ENCODE measurements around the gene RAPGEF4.
"Not testable (repeated sequence)": the region's sequence is repeated elsewhere in the genome, so short reads cannot be mapped to it uniquely, and the experiment has no call there.

RAPGEF4 gene

DNA sequence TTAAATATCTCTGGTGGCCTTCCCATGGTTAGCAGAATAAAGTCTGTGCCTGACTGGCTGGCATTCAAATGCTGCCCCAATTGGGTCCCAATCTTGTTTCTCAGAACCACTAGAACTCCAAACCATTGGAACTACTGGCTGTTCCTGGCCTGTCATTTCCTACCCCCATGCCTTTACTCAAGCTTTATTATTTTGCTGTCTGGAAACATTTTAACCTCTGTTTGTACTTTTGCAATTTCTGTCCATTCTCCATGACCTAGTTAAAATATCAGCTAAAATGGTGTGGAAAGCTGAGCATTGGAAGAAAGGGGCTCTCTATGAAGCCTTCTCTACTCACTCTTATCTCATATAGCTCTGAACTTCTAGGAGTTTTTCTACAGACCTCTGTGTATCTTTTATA is 38.7 kb downstream of the RAPGEF4 start:
- no peak for DNase-seq (ENCODE audit: low read depth in 2 of 2)

DNA sequence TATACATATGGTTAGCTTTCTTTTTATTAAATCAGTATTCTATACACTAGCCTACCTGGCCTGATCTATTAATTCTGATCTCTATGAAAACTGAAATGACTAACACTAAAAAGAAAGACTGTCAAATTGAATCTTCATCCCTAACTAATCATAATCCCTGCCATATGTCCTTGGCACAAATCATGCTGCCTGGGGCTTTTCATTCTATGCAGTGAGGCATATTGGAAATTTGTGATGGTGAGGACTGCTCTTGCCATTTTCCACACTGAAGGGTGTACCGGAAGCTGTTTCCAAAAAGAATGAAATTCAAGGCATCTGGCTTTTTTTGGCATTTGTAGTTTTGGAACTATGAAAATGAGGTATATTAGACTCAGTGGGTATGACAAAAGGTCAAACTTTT is 39.7 kb downstream of the RAPGEF4 start:
- no peak for DNase-seq (ENCODE audit: low read depth in 2 of 2)

DNA sequence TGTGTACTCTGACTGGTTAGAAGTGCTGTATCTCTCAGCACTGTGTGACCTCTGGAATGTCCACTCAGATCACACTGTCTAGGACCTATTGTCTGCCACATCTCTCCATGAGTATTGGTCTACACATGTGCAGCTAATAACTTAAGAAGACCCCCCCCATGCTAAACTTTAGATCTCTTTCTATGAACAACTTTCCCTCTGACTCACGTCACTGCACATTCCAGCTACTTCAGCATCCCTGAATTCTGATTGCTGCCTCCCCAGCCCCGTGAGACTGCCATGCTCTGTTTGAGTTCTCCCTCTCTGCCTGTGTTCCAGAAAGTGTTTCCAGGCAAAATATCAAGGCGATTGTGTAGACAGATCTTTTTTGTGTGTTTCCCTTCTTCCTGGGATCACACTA is 41.8 kb downstream of the RAPGEF4 start:
- DNase-seq (ENCODE audit: low read depth in 2 of 2), result no peak

DNA sequence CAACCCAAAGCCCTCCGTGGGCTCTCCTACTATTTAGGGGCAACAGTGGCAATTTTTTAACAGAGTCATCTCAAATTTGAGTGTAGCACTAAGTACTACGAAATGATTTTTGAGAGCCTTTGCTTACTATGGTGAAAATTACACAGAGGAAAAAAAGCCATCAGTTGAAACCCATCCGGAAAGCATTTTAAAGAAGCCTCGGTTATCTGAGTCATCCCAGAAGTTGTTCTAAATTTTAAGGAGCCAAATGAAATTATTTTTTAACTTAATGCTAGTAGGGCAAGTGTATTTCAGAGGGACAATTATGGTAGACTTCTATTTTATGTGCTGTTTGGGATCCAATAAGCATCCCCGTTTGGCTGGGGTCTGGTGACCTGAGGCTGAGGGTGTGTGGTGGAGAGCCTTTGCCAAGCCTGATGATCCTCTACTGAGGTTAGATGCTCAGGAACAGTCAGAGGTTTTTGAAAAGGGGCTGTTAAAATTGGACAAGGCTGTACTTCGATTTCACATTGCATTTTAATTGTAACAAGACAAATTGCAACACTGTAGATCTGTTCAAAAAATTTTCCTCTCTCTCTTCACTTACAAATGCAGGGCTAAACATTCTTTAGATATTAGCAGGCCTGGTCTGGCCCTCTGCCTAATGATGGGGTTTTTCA is 47.0 kb downstream of the RAPGEF4 start:
- DNase-seq (ENCODE audit: low read depth in 2 of 2), result no peak

DNA sequence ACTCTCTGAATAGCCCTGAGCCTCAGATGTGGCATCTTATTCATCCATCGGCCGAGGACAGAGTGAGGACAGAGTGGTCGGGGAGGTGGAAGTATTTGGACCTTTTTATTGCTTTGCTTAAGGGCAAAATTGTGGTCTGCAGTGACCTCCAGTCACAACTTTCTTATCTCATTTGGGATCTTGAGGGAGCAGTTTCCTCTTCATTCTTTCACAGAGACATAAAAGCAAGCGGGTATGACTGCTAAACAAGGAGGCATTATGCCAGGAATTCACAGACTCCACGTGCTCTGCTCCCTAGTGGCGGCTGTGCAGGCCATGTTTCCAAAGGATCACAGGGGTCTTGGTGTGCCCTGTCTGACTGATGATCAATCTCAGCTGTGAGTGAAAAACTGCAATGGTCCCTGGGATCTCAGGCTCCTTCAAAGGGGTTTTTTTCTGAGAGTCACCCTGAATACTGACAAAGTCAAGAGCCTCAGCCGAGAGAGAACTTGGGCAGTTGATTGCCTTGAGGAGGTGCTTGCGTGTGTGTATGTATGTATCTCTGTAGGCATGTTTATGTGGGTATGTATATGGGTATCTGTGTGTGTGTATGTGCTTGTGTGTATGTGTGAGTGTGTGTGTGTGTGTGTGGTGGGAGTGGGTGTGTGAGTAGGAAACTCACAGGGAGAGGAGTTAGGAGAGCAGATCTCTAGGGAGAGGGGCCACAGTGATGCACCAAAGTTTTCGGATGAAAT is 47.7 kb downstream of the RAPGEF4 start:
- no peak for DNase-seq (ENCODE audit: low read depth in 2 of 2)

DNA sequence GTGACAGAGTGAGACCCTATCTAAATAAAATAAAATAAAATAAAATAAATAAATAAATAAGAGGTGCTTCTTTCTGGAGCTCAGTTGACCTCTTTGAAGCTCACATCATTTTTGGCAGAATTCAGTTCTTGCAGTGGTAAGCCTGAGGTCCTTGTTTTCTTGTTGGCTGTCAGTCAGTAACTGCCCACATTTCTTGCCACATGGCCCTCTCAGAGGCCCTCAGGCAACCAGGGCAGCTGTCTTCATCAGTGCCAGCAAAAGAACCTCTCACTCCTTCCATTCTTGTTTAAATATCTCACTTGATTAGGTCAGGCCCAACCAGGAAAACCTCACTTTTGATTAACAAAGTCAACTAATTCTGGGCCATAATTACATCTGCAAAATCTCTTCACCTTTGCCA is 53.2 kb downstream of the RAPGEF4 start:
- DNase-seq (ENCODE audit: low read depth in 2 of 2), result no peak

DNA sequence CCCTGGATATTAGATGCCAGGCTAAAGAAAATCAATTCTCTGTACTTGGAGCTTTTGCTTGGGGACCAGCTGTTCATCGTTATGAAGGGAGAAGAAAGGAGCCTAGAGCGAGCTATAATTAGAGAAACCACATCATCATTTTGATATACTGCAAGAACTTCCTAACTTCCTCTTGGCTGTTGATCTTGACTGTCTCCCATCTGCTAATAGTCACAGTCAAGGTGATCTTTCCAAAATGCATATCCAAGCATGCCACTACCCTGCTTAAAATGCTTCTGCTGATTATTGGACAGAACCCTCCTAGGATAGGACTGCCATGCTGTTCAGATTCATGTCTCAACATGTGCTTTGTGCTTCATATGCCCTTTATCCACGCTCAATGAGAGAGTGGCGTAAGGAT is 54.8 kb downstream of the RAPGEF4 start:
- DNase-seq (ENCODE audit: low read depth in 2 of 2), result no peak

DNA sequence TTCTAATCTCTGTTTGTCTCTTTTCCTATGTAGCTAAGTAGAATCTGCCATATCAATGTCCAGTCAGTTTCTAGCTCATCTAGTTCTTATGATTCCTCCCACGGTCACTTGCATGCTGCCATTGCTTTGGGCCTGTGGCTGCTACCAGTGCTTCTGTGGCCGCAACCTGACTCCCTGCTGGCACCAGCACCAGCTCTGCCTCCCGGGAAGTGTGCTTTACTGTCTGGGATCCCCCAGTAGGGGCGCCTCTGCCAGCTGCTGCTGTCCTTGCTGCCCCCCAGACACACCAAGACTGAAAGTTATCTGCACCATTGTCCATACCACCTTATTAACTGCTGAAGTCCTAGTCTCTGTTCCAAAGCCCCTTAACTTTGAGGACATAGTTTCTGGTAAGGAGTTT is 56.3 kb downstream of the RAPGEF4 start:
- no peak for DNase-seq (ENCODE audit: low read depth in 2 of 2)

DNA sequence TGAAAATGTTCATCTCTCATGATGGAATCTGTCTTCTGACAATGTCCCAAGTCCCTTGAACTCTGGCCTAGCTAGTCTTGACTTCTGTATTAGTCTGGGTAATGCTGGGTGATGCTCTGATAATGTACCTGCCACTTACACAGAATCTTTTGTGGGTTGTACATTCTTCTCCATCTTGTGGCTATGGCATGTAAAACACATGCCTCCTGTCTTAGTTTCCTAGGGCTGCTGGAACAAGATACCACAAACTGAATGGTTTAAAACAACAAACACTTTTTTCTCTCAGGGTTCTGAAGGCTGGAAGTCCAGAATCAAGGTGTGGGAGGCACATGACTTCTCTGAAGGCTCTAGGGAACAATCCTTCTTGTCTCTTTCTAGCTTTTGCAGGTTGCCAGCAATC is 57.1 kb downstream of the RAPGEF4 start:
- DNase-seq (ENCODE audit: low read depth in 2 of 2), result no peak

DNA sequence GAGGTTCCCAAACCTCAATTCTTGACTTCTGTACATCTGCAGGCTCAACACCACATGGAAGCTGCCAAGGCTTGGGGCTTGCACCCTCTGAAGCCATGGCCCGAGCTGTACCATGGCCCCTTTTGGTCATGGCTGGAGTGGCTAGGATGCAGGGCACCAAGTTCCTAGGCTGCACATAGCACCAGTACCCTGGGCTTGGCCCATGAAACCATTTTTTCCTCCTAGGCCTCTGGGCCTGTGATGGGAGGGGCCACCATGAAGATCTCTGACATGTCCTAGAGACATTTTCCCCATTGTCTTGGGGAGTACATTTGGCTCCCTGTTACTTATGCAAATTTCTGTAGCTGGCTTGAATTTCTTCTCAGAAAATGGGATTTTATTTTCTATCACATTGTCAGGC is 67.7 kb downstream of the RAPGEF4 start:
- DNase-seq (ENCODE audit: low read depth in 2 of 2), result not testable (repeated sequence)

DNA sequence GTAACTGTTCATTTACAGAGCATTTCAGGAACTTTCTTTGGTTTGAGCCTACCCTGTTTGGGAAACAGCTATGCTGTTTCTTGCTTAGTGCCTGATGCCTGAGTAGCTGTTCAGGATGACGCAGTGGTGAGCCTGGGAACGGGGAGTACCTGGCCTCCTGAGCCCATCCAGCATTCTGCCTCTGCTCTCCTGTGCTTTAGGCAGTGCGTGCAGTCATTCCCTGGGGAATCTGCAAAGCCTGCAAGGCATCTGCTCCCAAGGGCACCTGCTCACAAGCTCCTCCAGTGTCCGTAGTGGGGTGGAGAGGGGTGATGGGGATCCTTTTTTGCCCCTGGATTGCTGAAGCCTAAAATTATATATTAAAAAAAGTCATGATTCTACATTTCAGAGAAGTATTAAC is 68.8 kb downstream of the RAPGEF4 start:
- no peak for DNase-seq (ENCODE audit: low read depth in 2 of 2)

DNA sequence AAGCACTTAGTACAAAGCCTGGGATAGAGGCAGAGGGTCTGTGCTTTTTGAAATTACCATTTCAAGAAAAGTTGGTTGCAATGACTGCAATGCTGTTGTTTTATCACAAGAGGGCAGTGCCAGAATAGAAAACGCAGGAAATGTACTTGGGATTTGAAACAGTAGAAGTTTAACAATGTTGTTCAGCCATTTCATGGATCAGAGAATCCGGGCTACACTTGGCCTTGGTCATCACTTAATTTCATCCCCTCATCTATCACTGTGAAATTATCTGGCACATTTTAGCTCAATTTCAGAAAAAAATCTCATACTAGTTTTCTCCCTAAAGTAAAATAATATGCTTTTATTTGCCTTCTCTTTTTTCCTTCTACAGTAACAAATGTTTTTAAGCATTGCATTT is 70.8 kb downstream of the RAPGEF4 start:
- DNase-seq (ENCODE audit: low read depth in 2 of 2), result no peak

DNA sequence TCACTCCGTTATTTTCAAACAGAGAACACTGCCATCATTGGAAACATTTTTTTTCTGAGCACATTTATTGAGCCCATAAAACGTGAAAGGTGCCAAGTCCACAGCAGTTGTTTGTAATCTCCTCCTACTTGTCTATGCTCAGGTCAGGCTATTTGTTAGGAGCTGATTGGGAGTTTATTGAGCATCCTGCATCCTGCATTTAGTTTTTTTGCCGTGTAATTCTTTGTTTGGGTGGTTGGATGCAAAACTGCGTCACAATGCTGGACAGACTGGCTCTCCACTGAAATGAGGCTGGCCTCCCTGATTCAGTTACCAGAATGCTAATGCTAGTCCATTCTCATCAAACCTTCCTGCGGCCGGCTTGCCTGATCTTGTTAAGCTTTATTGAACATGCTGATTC is 71.4 kb downstream of the RAPGEF4 start:
- no peak for DNase-seq (ENCODE audit: low read depth in 2 of 2)

DNA sequence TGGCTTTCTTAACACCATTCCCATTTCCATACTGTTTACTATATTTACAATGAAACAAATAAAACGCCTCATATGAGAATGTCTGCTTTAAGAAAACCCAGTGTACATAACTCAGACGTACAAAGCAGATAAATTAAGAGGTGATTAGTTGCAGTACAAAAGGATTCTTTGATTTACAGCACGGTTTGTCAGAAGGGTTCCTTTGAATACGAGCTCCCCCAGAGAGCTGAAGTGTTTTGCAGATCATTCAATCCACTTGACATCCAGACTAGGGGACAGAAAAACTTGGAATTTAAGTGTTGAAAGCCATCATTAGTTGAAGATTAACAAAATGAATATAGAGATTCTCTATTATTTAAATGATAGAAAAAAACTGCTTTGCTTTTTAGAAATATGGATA is 72.5 kb downstream of the RAPGEF4 start:
- no peak for DNase-seq (ENCODE audit: low read depth in 2 of 2)

DNA sequence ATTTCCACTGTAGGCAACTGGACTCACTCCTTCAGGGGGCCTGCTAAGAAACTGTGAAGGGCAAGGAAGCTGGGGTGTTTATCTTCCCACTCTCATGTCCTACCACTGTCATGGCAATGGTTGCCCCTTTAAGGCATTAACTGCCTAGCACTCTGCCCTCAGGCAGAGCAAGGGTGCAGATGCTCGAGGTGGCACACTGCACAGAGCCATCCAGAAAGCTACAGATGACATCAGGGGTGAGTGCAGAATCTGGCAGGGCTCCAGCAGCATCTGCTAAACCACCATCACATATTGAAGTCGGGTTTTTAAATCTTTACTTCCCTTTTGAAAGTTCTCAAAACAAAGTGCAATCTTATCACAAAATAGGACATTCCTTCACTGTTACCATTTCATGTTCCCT is 75.4 kb downstream of the RAPGEF4 start:
- no peak for DNase-seq (ENCODE audit: low read depth in 2 of 2)

DNA sequence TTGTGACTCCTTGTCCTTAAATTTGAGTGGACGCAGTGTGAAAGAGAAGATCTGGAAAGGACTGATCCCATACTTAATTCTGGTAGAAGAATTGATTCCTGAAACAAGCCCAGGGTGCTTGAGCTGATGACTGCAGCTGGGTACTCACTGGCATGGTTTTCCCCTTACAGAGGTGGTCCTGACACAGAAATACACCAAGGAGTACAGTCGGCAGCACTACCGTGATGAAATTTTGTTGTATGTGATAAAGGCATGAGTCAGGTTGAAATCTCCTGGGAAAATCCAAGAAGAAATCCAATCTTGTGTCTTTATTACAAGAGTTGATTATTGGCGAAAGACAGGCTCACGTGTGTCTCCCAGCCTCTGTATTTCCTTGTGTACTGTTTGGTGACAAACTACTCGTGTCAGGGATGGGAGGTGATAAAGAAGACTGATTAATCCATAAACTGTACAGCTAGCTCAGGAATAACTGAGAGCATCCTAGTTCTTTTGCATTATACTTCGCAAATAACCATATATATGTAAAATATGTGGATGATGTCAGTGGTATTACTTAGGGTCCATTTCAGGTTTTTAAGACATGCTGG is 76.6 kb downstream of the RAPGEF4 start:
- DNase-seq (ENCODE audit: low read depth in 2 of 2), result no peak

DNA sequence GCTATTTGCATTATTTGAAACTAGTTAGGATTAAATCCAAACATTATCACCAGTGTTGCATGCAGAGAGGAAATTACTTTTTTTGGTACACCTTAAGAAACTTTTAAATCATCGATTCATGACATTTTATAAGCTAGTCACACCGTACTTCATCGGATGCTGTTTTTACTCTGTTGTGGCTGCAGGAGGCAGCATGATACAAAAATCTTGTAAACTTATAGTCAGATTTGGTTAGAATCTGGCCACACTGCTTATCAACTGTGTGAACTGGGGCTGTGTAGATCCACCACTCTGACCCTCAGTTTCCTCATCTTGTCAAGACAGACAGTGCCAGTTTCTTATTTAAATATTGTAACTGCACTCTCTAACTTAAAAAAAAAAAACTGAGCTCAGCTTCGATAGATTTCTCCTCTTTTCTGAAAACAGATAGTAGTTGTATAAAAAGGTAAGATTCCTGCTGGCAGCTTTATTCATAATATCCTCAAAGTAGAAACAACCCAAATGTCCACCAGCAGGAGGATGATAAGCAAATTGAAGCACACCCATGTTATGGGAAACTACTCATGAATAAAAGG is 77.8 kb downstream of the RAPGEF4 start:
- DNase-seq (ENCODE audit: low read depth in 2 of 2), result no peak

DNA sequence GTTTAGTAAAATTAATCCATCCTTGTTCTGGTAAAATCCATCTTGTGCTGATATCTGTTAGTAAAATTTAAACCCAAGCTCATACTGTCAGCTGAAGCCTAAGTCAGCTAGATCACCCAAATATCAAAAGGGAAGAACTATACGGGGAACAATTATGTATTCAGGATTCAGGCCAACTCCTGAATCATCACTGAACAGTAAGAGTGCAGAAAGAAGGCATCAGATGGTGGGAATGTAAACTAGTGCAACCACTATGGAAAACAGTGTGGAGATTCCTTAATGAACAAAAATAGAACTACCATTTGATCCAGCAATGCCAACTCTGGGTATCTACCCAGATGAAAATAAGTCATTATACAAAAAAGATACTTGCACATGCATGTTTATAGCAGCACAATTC is 81.8 kb downstream of the RAPGEF4 start:
- no peak for DNase-seq (ENCODE audit: low read depth in 2 of 2)

DNA sequence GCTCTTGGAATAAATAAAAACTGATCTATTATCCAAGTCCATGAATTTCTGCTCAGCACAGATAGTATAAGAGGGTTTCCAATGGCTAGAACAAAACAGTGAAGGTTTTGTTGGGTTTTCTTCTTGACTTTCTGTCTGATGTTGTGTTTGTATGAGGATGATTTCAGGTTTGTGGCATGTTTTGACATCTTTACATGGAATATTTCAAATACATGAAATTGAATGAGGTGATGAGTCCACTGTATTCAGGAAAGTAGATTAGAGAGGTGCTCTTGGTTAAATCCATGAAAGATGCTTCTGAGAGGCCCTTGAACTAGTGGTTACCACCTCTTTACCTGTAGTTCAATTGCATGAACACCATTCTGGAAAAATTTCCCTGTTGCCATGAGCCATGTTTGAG is 84.3 kb downstream of the RAPGEF4 start:
- DNase-seq (ENCODE audit: low read depth in 2 of 2), result no peak

DNA sequence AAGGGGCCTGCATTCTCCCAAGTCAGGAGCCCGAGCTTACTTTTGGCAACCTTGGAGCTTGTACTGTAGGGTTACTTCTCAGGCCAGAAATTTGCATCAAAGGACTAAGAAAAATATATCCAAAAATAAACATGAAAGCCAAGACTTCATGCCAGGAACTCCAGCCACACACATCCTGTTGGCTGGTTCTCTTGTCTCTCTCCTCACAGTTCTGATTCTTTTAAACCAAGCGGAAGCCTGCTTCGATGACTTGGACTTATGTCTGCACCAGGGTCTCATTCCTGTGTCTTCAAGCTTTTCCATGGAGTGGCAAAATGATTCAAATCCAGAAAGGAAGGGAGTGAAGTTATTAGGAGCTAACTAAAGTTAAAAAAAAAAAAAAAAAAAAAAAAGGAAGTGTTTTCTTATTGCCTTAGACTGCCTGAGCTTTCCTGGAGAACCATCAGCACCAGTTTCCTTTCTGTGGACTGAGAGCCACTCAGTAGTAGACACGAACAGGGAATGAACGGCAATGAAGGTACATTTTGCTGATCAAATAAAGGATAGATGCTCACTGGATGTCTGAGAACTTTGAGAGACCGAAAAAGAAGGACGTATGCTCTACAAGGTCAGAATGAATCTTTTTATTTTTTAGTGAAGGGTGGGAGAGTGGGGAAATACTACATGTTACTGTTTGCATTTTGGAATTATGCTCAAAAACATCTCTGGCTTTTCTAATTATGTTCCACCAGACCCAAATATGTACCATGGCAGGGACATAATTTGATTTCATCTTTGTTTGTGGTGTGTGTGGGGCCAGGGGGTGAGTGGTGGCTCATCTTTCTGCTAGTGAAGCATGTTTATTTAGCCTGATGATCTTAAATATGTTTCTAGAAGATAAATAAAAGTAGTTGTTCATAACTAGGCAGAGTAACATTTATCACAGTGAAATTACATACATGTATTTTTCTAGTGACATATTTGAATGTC is 86.0 kb downstream of the RAPGEF4 start:
- DNase-seq (ENCODE audit: low read depth in 2 of 2), result no peak

DNA sequence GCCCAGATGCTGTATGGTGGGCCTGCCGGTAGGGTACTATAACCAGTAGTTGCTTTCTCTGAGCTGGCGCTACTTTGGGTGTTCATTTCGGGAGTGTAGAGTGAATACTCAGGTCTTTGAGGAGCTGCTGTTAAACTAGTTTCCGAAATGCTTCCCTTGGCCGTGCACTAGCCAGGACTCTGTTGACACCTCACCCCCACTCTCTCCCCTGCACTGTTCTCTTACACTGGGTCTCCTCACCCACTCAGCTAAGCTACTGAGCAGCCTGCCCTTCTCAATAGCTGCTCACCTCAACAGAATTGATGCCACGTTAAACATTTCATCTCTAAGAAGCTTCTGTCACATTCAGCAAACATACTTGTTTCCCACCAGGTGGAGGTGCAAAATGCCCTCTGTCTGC is 86.9 kb downstream of the RAPGEF4 start:
- DNase-seq (ENCODE audit: low read depth in 2 of 2), result no peak

All from stimulated activated CD4-positive, alpha-beta T cell treated with anti-CD3 and anti-CD28 coated beads, Interleukin-1b, Interleukin-23, amount 100 ng/mL, for 4 hours (primary cell).